Epithelial cell of proximal tubule (primary cell): ENCODE results near the gene UMAD1. TPM values are rescaled to one million over a fixed set of nuclear protein-coding genes. Genes with fewer than 3 reads are reported as not detected.

Source experiments
- DNase-seq: peaks from one replicate; pipeline ENCODE4 v3.0.0-alpha.2; 2011; ENCODE audit warnings: low read depth
- H3K4me3 ChIP-seq: 2 replicates; pipeline ENCODE4 v1.5.1; 2011; ENCODE audit warnings: low read depth, mild to moderate bottlenecking, low read length
- CTCF ChIP-seq: conservative IDR thresholded peaks from 2 replicates; pipeline ENCODE4 v1.5.1; 2012; ENCODE audit warnings: low read depth, mild to moderate bottlenecking, low read length
- total RNA-seq: library from RNA; depleted of rRNA; stranded (reverse); fragments of >200 nt; gene quantifications from 2 replicates; pipeline ENCODE4 v1.2.3, GENCODE V29; 2015

UMAD1 gene
- total RNA-seq, 1 donor from 2014 or later: 9.7 TPM

- no peak for DNase-seq
- no peak for TF ChIP-seq CTCF
- H3K4me3 ChIP-seq: no peak overlapping the region
Observed at GRCh38 chr7:7614018-7614741, 26.4 kb upstream of the UMAD1 start.

DNA sequence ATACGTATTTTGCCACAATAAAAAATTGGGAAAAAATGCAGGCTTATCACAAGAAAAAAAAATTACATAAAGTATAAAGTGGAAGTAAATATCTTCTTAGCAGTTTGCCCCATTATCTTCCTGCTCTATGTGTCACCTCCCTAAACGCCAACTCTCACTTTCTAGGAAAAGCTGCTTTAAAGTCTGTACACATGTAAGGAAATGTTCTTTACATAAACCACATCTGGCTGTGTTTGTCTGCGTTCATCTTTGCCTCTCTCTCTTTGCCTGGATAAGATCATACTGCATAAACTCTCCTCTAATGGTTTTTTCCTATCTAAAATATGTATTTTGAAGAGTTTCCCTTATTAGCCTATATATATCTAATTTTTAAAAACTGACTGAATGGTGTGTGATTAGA, 23.0 kb upstream of the UMAD1 start:
- no peak overlapping the region for H3K4me3 ChIP-seq
- no peak for TF ChIP-seq CTCF
- no peak for DNase-seq

DNA sequence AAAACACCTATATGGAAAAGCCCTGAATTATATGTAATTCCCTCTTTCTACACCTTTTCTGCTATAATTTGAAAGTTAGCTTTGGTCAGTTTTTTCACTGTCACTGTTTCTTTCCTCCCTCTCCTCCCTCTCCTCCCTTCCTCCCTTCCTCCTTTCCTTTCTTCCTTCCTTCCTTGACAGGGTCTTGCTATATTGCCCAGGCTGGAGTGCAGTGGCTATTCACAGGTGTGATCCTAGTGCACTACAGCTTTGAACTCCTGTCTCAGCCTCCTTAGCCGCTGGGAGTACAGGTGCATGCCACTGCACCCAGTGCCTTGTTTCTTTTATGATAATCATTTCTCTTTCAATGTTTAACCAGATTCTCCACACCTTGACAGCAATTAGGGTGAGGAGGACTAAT, 22.1 kb upstream of the UMAD1 start:
- H3K4me3 ChIP-seq: no peak overlapping the region
- DNase-seq: no peak
- TF ChIP-seq CTCF: no peak

DNA sequence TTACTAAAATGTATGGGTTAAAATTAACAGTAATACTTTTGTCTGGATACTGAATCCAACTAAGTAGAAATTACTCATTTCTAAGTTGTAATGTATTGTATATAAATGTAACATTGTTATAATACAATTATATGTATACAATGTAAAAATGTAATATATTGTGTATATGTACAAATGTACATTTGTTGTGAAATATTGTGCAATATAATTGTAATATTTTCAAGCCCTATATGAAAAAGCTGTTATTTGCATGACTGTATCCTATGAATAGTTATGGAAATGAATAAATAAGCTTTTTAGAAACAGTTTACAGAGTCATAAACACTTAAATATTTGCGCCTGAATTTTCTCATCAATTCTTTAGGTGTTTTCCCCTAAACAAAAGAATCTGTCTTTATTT, 20.3 kb upstream of the UMAD1 start:
- H3K4me3 ChIP-seq: no peak overlapping the region
- DNase-seq: no peak
- TF ChIP-seq CTCF: no peak

DNA sequence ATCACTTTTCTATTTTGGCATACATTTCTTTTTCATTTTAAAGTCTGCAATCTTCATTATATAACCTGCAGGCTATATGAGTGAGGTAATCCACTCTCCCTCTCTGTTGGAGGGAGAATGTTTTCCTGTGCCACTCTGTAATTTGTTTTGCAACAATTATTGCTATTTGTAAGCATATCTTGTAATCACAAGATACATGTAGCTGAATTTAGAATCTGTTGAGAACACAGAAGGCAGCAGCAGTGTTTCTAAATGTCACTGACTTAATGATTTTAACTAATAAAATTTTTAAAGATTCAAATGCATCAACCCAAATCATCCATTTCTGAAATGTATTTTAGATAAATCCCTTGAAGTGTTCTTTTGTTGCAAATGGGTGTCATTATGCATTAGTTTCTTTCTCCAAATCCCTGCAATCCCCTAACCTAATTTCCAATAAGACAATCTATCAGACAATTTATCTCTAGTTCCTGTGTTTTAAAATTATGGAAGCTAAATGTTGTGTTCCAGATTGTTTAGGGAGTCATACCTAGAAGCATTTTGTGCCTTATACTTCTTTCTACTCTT, 19.8 kb upstream of the UMAD1 start:
- DNase-seq: no peak
- no peak overlapping the region for H3K4me3 ChIP-seq
- no peak for TF ChIP-seq CTCF

- TF ChIP-seq CTCF: no peak
- no peak overlapping the region for H3K4me3 ChIP-seq
- DNase-seq: no peak
Observed at GRCh38 chr7:7628476-7628875, 12.1 kb upstream of the UMAD1 start.

DNA sequence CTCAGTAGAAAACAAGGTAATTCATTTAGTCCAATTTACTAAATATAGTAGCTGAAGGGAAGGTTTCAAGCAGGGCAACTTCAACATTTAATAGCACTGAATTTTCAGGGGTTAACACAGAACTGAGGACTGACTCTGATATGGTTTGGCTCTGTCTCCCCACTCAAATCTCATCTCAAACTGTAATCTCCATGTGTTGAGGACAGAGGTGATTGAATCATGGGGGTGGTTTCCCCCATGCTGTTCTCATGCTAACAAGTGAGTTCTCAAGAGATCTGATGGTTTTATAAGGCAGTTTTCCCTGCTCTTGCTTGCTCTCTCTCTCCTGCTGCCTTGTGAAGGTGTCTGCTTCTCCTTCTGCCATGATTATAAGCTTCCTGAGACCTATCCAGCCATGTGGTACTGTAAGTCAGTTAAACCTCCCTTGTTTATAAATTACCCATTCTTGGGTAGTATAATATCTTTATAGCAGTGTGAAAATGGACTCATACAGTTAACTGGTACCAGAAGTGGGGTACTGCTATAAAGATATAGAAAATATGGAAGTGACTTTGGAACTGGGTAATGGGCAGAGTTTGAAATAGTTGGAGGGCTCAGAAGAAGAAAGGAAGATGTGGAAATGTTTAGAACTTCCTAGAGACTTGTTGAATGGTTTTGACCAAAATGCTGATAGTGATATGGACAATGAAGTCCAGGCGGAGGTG, 9.8 kb upstream of the UMAD1 start:
- no peak overlapping the region for H3K4me3 ChIP-seq
- TF ChIP-seq CTCF: no peak
- DNase-seq: no peak
